Stimulated activated CD4-positive, alpha-beta T cell treated with anti-CD3 and anti-CD28 coated beads, TNF-alpha, amount 100 ng/mL, for 24 hours (primary cell): ENCODE data around the gene HECTD1.
"Not testable (repeated sequence)": the region's sequence is repeated elsewhere in the genome, so short reads cannot be mapped to it uniquely, and the experiment has no call there.

Source experiments
- DNase-seq, 3 experiments: peaks; one replicate each; pipeline ENCODE4 v3.0.0-alpha.2; 2020; ENCODE audit warnings: low read depth in 3 of 3

Gene HECTD1

DNA sequence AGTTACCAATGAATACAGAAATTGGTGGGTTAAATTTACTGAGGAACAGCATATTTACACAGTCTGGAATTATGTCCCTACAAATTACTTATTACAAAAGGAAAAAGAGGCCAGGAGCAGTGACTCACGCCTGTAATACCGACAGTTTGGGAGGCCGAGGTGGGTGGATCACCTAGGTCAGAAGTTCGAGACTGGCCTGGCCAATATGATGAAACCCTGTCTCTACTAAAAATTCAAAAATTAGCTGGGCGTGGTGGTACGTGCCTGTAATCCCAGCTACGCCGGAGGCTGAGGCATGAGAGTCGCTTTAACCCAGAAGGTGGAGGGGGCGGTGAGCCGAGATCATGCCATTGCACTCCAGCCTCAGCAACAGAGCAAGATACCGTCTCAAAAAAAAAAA, 52.6 kb downstream of the HECTD1 start:
- no peak for DNase-seq

DNA sequence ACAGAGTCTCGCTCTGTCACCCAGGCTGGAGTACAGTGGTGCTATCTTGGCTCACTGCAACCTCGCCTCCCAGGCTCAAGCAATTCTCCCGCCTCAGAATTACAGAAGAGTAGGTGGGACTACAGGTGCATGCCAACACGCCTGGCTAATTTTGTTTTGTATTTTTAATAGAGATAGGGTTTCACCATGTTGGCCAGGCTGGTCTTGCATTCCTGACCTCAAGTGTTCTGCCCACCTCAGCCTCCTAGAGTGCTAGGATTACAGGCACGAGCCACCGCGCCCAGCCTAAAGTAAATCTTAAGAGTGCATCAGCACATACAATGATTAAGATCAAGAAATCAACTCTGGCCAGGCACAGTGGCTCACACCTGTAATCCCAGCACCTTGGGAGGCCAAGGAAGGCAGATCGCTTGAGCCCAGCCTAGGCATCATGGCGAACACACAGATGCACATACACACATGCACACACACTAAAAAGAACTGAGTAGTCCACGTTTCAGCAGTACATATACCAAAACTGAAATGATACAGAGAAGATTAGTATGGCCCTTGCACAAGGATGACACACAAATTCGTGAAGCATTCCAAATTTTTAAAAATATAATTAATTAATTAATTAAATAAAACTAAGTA, 65.0 kb downstream of the HECTD1 start:
- DNase-seq = no peak

DNA sequence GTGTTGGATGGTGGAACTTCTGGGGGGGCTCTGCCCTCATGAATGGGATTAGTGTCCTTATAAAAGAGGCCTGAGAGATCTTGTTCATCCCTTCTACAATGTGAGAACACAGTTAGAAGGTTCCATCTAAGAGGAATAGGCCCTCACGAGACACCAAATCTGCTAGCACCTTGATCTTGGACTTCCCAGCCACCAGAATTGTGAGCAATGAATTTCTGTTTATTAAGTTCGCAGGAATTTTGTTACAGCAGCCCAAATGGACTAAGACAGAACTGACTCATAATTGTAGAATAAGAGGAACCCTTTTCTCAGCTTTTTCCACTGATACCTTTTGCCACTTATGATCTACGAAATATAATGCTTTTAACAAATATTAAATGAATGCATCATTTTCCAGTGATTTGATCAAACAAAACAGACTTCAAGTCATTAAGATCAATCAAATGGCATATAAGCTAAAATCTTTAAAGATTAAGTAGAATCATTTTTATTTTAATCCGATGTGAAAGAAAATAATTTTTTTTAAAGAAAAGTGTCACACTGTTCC, 68.2 kb downstream of the HECTD1 start:
- no peak for DNase-seq

DNA sequence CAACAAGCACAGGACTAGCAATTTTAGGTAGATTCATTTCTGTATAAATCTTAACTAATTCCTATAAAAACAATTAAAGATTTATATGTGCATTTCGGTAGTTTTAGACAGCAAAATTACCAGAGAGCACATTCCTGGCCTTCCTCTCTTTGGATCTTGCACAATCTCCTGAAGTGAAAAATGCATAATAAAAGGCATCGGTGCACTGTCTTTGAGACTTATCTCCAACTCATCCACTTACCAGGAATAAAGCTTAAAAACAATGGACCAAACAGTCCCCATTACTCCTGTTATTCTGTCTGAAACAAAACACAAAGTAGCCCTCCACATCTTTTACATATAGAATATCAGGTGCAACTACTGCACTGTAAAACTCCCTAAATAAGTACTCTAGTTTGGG, 69.3 kb downstream of the HECTD1 start:
- no peak for DNase-seq

DNA sequence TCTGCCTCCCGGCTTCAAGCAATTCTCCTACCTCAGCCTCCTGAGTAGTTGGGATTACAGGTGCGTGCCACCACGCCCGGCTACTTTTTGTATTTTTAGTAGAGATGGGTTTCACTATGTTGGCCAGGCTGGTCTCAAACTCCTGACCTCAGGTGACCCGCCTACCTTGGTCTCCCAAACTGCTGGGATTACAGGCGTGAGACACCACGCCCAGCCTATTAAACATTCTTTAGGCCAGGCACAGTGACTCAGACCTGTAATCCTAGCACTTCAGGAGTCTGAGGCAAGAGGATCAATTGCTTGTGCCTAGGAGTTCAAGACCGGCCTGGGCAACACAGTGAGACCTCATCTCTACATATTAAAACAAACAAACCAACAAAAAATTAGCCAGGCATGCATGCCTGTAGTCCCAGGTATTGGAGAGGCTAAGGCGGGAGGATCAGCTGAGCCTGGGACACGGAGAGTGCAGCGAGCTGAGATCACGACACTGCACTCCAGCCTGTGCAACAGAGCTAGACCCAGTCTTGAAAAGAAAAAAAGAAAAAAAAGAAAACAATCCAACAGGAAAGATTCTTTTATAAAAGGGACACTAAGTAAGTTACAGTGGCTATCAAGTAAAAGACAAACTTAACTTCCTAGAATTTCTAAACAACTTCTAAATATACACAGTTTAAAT, 70.2 kb downstream of the HECTD1 start:
- no peak for DNase-seq

DNA sequence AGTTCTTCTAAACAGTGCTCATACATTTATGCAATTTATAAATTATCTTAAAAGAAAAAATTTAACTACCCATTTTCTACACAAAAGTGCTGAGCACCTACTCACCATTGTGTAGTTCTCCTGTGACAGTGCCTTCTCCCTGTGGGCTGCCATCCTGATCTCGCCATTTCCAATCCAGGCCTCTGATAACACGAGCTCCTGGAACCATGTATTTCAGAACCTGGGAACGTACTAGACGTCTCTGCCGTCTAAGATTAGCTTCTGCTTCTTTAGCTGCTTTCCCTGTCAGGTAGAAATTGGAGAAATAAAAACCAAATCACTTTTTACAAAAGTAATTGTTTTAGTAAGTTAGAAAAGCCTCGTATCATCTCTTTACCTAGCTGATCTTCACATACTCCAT, 74.5 kb downstream of the HECTD1 start:
- DNase-seq = no peak

DNA sequence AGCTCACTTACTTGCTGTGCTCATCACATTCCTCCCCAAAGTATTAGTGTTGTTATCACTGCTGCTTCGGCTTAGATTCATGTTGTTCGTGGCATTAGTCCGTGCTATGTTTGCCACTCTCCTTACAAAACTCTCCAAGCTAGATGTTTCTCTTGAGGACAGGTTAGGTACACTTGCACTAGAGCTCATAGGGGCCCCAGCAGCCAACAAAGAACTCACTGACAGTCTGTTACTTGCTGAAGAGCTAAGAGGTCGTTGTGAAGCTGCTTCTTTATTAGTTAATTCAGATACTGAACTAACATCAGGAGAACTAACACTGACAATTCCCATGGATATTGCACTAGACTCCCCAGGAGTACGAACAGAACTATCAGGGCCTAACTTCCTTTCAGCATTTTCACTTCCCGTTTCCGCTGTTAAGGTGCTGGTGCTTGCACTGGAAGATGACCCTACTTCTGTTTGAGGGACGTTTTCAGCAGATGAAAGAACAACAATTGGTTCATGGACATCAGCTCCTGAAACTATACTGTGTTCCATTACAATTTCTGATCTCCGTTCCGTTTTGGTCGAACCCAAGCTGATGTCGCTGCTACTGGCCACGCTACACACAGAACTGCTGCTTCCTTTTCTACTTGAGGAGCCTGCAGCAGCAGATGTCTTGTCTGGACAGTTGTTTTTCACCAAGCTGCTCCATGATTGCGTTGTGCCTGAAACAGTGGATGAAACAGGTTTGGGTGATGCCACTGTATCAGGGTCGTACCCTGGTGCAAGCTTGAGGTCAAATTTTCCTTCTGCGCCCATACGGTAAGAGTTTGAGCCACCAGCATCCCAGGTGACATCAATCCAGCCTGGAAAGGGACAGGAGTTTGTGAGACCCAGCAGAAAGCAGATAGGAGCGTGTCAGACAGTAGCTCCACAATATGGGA, 78.7 kb downstream of the HECTD1 start:
- DNase-seq = no peak

DNA sequence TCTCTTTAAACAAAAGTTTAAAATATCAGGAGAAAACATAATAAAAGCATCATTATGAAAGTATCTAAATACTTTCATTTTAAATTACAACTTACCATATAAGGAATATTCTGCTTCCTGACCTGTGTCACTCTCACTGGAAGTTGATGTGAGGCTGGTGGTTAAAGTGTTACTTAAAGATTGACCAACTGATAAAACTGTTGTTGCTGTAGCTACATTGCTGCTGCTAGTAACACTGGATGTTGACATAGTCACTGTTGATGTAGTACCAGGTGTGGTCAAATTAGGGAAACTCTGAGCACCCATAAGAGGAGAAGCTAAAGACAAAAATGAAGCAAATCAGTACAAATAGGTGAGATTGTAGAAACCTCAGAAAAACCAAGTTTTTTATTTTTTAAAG, 79.9 kb downstream of the HECTD1 start:
- DNase-seq = peak in 1 of 3 experiments; percentile 6

DNA sequence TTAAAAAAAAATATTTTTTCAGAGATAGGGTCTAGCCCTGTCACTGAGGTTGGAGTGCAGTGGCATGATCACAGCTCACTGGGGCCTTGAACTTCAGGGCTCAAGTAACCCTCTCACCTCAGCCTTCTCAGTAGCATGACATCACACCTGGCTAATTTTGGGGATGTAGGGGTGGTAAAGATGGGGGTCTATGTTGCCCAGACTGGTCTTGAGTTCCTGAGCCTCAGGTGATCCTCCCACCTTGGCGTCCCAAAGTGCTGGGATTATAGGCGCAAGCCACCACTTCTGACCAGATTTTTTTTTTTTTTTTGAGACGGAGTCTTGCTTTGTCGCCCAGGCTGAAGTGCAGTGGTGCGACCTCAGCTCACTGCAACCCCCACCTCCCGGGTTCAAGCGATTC, 80.9 kb downstream of the HECTD1 start:
- no peak for DNase-seq

DNA sequence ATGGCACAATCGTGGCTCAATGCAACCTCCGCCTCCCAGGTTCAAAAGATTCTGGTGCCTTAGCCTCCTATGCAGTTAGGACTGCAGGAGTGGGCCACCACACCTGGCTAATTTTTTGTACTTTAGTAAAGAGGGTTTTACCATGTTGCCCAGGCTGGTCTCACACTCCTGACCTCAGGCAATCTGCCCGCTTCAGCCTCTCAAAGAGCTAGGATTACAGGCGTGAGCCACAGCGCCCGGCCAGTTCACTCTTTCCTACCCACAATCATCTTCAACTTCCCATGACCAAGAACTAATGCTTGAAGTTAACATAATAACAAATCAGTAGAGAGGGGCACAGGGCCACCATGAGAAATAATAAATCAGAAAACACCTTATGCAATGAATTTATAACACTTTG, 82.4 kb downstream of the HECTD1 start:
- no peak for DNase-seq

DNA sequence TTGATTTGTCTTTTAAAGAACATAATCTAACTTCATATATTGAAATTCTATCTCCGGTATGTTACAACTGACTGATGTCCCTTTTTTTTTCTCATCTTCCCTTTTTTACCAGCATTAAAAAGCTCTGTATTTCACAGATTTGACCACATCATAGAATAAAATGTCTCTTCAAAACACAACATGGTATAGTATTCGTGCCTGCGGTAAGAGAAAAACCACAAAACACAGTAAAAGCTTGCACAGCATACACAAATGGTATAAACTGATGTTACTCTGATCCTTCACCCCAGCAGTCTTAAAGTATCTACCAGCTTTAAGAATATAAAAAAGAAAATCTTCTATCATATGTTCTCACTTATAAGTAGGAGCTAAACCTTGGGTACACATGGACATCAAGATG, 83.4 kb downstream of the HECTD1 start:
- DNase-seq = no peak

DNA sequence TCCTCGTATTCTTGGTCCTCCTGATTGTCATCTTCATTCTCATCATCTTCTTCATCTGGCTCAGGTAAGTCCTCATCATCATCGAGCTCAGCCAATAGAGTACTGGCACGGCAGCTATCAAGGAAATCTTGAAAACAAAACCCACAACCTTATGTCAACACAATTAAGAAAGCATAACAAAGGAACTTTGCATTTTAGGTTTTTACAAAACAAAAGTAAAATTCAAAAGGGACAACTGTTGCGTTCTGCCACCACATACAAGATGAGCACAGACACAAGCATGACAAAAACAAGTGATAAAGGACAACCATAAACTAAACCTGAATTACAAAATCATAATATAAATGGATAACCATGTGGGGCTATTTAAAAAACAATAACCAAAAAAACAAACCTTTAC, 84.7 kb downstream of the HECTD1 start:
- no peak for DNase-seq

DNA sequence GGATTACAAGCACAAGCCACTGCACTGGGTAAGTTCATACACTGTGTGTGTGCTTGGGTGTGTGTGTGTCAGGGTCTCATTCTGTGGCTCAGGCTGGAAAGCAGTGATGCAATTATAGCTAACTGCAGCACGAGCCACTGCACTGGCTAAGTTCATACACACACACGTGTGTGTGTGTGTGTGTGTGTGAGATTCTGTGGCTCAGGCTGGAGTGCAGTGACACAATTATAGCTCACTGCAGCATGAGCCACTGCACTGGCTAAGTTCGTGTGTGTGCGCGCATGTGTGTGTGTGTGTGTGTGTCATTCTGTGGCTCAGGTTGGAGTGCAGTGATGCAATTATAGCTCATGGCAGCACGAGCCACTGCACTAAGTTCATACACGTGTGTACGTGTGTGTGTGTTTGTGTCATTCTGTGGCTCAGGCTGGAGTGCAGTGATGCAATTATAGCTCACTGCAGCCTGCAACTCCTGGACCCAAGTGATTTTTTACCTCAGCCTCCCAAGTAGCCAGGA, 85.4 kb downstream of the HECTD1 start:
- no peak for DNase-seq

DNA sequence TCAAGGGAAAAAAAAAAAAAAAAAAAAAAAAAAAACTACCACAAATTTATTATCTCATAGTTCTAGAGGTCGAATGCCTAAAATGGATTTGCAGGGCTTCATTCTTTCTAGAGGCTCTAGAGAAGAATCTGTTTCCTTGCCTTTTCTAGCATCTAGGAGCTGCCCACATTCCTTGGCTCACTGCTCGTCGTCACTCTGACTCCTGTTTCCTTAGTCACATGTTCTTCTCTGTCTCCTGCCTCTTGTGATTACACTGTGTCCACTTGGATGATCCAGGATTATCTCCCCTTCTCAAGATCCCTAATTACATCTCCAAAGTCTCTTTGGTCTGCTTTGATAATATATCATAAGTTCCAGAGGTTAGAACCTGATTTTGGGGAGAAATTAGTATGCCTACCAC, 88.7 kb downstream of the HECTD1 start:
- no peak for DNase-seq

DNA sequence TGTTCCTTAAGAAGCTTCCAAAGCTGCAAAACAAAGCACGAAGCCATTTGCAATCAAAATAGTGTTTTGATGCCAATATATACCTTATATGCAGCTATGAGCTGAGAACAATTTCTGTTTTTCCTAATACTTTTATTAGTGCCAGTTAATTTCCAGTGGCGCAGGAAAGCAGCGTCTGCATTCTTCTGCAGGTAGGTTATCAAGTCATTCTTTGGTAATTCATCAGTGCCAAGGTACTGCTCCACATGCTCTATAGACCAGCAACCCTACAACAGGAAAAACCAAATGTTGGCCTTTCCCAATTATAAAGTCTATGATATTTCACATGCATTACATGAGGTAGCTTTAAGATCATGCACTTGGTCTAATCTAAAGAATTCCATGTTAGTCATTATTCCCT, 93.8 kb downstream of the HECTD1 start:
- DNase-seq = no peak

DNA sequence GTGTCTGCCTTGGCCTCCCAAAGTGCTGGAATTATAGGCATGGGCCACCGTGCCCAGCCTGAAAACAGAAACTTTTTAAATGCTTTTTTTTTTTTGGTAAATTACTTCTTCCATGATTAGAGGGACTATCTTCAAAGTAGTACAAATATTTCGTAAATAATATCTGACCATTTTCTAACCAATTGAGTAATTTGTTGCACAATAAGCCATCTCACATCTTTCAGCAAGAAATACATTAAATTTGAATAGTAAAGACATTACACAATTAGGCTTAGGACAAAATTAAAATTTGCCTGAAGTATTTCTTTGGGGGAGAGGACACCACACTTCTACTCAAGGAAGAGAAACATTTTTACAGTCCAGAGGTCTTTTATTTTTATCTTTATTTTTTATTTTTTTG, 96.7 kb downstream of the HECTD1 start:
- DNase-seq = no peak

DNA sequence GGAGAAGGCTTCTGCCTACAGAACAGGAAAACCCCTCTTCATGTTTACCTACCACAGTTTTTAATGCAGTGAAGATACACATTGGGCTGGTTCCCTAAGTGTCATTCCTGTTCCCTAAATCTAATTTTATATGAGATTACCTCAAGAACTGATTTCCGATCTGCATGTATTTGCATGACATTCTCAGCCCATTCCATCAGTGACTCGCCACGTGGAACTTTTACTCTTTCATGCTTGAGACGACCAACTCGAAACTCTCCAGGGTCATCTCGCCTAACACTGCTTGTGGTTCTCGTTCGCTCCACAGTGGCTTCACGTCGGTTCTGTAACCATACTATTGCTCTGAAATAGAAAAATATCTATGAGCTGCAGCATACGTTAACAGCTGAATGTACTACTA, 98.3 kb downstream of the HECTD1 start:
- DNase-seq = no peak

DNA sequence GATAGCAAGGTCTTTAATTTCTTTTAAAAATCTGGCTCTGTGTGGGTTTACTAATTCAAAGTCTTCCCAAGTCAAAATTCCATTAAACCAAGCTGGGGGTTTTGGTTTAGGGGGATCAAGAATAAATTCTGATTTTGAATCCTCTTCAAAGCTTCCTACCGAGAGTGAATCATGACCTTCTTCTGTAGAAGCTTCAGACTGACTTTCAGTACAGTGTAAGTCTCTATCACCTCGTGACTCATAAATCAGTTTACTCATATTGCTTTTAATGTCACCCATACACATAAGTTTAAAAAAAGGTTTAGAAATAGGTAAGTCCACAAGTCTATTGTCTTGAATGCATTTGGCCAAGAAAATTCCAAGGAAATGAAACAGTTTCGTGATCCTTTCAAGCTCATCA, 100.8 kb downstream of the HECTD1 start:
- no peak for DNase-seq

DNA sequence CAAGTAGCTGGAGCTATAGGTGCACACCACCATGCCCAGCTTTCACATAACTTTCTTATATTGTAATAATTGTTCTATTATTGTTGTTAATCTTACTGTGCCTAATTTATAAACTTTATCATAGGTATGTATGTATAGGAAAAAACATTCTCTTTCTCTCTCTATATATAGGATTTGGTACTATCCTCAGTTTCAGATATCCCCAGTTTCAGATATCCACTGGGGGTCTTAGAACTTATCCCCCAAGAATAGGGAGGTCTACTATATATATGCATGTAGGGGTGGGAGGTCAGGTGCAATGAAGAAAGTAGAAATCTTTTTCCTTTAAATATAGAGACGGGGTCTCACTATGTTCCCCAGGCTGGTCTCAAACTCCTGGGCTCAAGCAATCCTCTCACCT, 110.5 kb downstream of the HECTD1 start:
- DNase-seq = no peak

DNA sequence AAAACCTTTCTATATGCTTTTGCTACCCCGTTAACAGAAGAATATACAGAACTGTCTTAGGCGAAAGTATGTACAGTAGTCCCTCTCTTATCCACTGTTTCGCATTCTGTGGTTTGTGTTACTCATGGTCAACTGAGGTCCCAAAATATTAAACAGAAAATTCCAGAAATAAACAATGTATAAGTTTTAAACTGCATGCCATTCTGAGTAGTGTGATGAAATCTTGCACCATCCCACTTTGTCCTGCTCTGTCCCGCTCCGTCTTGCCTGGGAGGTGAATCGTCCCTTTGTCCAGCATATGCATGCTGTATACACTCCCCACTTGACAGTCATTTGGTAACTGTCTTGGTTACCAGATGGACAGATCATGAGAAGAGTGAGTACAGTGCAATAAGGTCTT, 111.3 kb downstream of the HECTD1 start:
- DNase-seq = no peak

DNA sequence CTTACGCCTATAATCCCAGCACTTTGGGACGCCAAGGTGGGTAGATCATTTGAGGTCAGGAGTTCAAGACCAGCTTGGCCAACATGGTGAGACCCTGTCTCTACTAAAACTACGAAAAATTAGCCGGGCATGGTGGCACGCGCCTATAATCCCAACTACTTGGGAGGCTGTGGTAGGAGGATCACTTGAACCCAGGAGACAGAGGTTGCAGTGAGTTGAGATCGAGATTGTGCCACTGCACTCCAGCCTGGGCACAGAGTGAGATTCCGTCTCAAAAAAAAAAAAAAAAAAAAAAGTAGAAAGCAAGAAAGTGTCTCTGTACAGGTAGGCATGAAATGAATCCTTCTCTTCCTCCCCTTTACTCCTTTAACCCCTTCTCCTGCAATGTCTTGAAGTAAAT, 111.8 kb downstream of the HECTD1 start:
- DNase-seq = not testable (repeated sequence)
